Rectal smooth muscle tissue (tissue), 1 donor: Measurements from ENCODE around the gene F13B.
"Not testable (repeated sequence)": the region's sequence is repeated elsewhere in the genome, so short reads cannot be mapped to it uniquely, and the experiment has no call there.

Source experiments
- H3K27ac ChIP-seq: one replicate; pipeline ENCODE4 v1.7.0; 2013; ENCODE audit warnings: low read depth, low read length, inconsistent platforms
- H3K27me3 ChIP-seq: one replicate; pipeline ENCODE4 v1.7.0; 2013; ENCODE audit warnings: low read length; ENCODE audit not compliant: control insufficient read depth, insufficient read depth
- H3K36me3 ChIP-seq: one replicate; pipeline ENCODE4 v1.7.0; 2013; ENCODE audit warnings: low read length; ENCODE audit not compliant: control insufficient read depth, insufficient read depth
- H3K4me1 ChIP-seq: one replicate; pipeline ENCODE4 v1.7.0; 2013; ENCODE audit warnings: low read length; ENCODE audit not compliant: control insufficient read depth, insufficient read depth
- H3K4me3 ChIP-seq: one replicate; pipeline ENCODE4 v1.7.0; 2013; ENCODE audit warnings: low read length
- H3K9ac ChIP-seq: one replicate; pipeline ENCODE4 v1.7.0; 2013; ENCODE audit warnings: low read length

Gene F13B

GRCh38 chr1:197036861-197037260 lies 30.2 kb downstream of the F13B start:
- Histone ChIP-seq H3K36me3 (no peaks in the 10 kb centered on the region), H3K27me3 (no peaks in the 10 kb centered on the region), H3K9ac (no peak overlapping the region), H3K4me1 (no peaks in the 10 kb centered on the region), H3K27ac (no peak overlapping the region), H3K4me3 (no peak overlapping the region)

- not testable (repeated sequence) for H3K9ac ChIP-seq, H3K4me1 ChIP-seq, H3K27me3 ChIP-seq, H3K4me3 ChIP-seq, H3K27ac ChIP-seq, H3K36me3 ChIP-seq
These were observed 32.3 kb downstream of the F13B start for GRCh38 chr1:197034631-197035339.

GRCh38 chr1:197029749-197030148 lies 37.3 kb downstream of the F13B start:
- H3K36me3 ChIP-seq: no peaks in the 10 kb centered on the region
- no peak overlapping the region for H3K27ac ChIP-seq
- H3K27me3 ChIP-seq: no peaks in the 10 kb centered on the region
- no peak overlapping the region for H3K4me3 ChIP-seq
- no peak overlapping the region for H3K9ac ChIP-seq
- H3K4me1 ChIP-seq: no peaks in the 10 kb centered on the region

- no peaks in the 10 kb centered on the region for H3K27me3 ChIP-seq
- no peak overlapping the region for H3K9ac ChIP-seq
- no peak overlapping the region for H3K4me3 ChIP-seq
- H3K4me1 ChIP-seq: no peaks in the 10 kb centered on the region
- no peaks in the 10 kb centered on the region for H3K36me3 ChIP-seq
- no peak overlapping the region for H3K27ac ChIP-seq
These were observed 39.7 kb downstream of the F13B start for GRCh38 chr1:197027359-197027758.

- Histone ChIP-seq H3K36me3 (no peaks in the 10 kb centered on the region), H3K27me3 (no peaks in the 10 kb centered on the region), H3K27ac (no peak overlapping the region), H3K4me1 (no peaks in the 10 kb centered on the region), H3K9ac (no peak overlapping the region), H3K4me3 (no peak overlapping the region)
These were observed 42.6 kb downstream of the F13B start for GRCh38 chr1:197024460-197024859.

GRCh38 chr1:197021716-197022115 lies 45.3 kb downstream of the F13B start:
- Histone ChIP-seq H3K4me1 (no peaks in the 10 kb centered on the region), H3K4me3 (no peak overlapping the region), H3K27me3 (no peaks in the 10 kb centered on the region), H3K27ac (no peak overlapping the region), H3K36me3 (no peaks in the 10 kb centered on the region), H3K9ac (no peak overlapping the region)

- Histone ChIP-seq H3K4me1 (no peaks in the 10 kb centered on the region), H3K36me3 (no peaks in the 10 kb centered on the region), H3K4me3 (no peak overlapping the region), H3K9ac (no peak overlapping the region), H3K27me3 (no peaks in the 10 kb centered on the region), H3K27ac (no peak overlapping the region)
These were observed 49.4 kb downstream of the F13B start for GRCh38 chr1:197017558-197018146.

GRCh38 chr1:197016751-197017150 lies 50.3 kb downstream of the F13B start:
- Histone ChIP-seq H3K27ac (no peak overlapping the region), H3K9ac (no peak overlapping the region), H3K4me3 (no peak overlapping the region), H3K27me3 (no peaks in the 10 kb centered on the region), H3K36me3 (no peaks in the 10 kb centered on the region), H3K4me1 (no peaks in the 10 kb centered on the region)

- Histone ChIP-seq H3K9ac (no peak overlapping the region), H3K27me3 (no peaks in the 10 kb centered on the region), H3K4me3 (no peak overlapping the region), H3K36me3 (no peaks in the 10 kb centered on the region), H3K27ac (no peak overlapping the region), H3K4me1 (no peaks in the 10 kb centered on the region)
These were observed 53.8 kb downstream of the F13B start for GRCh38 chr1:197013234-197013633.

- Histone ChIP-seq H3K27me3 (no peaks in the 10 kb centered on the region), H3K9ac (no peak overlapping the region), H3K4me1 (no peaks in the 10 kb centered on the region), H3K4me3 (no peak overlapping the region), H3K27ac (no peak overlapping the region), H3K36me3 (no peaks in the 10 kb centered on the region)
These were observed 55.4 kb downstream of the F13B start for GRCh38 chr1:197011614-197012013.

- no peaks in the 10 kb centered on the region for H3K27me3 ChIP-seq
- H3K27ac ChIP-seq: no peak overlapping the region
- H3K4me3 ChIP-seq: no peak overlapping the region
- no peaks in the 10 kb centered on the region for H3K4me1 ChIP-seq
- no peaks in the 10 kb centered on the region for H3K36me3 ChIP-seq
- H3K9ac ChIP-seq: no peak overlapping the region
These were observed 58.2 kb downstream of the F13B start for GRCh38 chr1:197008861-197009260.

- H3K4me3 ChIP-seq: no peak overlapping the region
- H3K27me3 ChIP-seq: no peaks in the 10 kb centered on the region
- no peak overlapping the region for H3K9ac ChIP-seq
- no peaks in the 10 kb centered on the region for H3K4me1 ChIP-seq
- no peaks in the 10 kb centered on the region for H3K36me3 ChIP-seq
- H3K27ac ChIP-seq: no peak overlapping the region
These were observed 63.9 kb downstream of the F13B start for GRCh38 chr1:197003132-197003531.

- no peak overlapping the region for H3K27ac ChIP-seq
- H3K4me1 ChIP-seq: no peaks in the 10 kb centered on the region
- no peak overlapping the region for H3K9ac ChIP-seq
- H3K27me3 ChIP-seq: no peaks in the 10 kb centered on the region
- no peaks in the 10 kb centered on the region for H3K36me3 ChIP-seq
- H3K4me3 ChIP-seq: no peak overlapping the region
These were observed 65.2 kb downstream of the F13B start for GRCh38 chr1:197001828-197002227.
